Activated CD4-positive, alpha-beta T cell treated with anti-CD3 and anti-CD28 coated beads, Interleukin-2, amount 10 ng/mL, durations not matched to agents 7 days and 5 days (primary cell): Measurements from ENCODE around the gene ARID3A. TPM values are rescaled to one million over a fixed set of nuclear protein-coding genes. Genes with fewer than 3 reads are reported as not detected.

Experiments
- CTCF ChIA-PET: fragments of 350-600 bp; sonication (Branson Sonifier 250); formaldehyde crosslinking; loops from one replicate; lab custom pipeline; 2021; ENCODE audit warnings: antibody characterized with exemption; lab: Charles Lee
- POLR2A ChIA-PET: fragments of 350-600 bp; sonication (Branson Sonifier 250); formaldehyde crosslinking; loops from one replicate; lab custom pipeline; 2021; ENCODE audit warnings: antibody characterized with exemption; lab: Charles Lee
- DNase-seq: peaks from one replicate; pipeline ENCODE4 v3.0.0-alpha.2; 2020
- H3K27ac Mint-ChIP-seq: one replicate; pipeline ENCODE4 v1.8.0; 2021; ENCODE audit warnings: mild to moderate bottlenecking, moderate library complexity, mixed read lengths
- H3K27me3 Mint-ChIP-seq: one replicate; pipeline ENCODE4 v1.8.0; 2021; ENCODE audit warnings: mixed read lengths
- H3K36me3 Mint-ChIP-seq: one replicate; pipeline ENCODE4 v1.8.0; 2021; ENCODE audit warnings: low read depth, mixed read lengths
- H3K4me1 Mint-ChIP-seq: one replicate; pipeline ENCODE4 v1.8.0; 2021; ENCODE audit warnings: mixed read lengths
- H3K4me3 Mint-ChIP-seq: one replicate; pipeline ENCODE4 v1.8.0; 2021; ENCODE audit warnings: mild to moderate bottlenecking, moderate library complexity, mixed read lengths
- H3K9me3 Mint-ChIP-seq: one replicate; pipeline ENCODE4 v1.8.0; 2021; ENCODE audit warnings: mixed read lengths
- total RNA-seq, 2 experiments: library from RNA; stranded (reverse); gene quantifications; one replicate each; pipeline ENCODE4 v1.2.3, GENCODE V29; 2021

ARID3A gene
- total RNA-seq, 2 experiments from 2014 or later: 25.8 to 28.4 TPM

DNA sequence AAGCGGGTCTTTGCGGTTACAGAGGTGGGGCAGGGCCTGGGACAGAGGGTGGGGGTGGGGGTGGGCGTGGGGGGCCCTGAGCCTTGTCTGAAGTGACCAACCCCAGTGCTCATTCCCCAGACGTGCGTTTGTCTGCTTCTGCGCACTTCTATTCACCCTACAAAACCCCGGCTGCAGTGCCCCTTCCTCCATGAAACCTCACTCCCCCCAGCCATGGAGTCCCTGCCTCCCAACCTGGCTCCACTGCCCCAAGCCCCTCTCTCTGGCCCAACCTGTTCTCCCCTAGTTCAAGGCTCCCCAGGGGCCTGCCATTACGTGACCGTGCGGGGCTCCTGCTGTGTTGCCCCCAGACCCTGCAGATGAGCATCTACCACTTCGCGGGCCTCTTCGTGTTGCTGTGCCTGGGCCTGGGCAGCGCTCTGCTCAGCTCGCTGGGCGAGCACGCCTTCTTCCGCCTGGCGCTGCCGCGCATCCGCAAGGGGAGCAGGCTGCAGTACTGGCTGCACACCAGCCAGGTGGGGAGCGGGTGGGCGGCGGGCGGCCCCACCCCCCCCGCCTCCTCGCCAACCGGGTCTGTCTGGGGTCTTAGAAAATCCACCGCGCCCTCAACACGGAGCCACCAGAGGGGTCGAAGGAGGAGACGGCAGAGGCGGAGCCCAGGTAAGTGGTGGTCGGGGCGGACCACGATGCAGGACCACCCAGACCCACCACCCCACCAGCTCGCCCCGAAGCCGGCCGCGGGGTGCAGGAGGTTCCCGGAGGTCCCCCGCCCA, 82.6 kb downstream of the ARID3A start:
- ChIA-PET CTCF (no interaction called here), POLR2A (no interaction called here)
- no peak overlapping the region for H3K4me3 Mint-ChIP-seq
- H3K27me3 Mint-ChIP-seq: no peaks in the 10 kb centered on the region
- no peaks in the 10 kb centered on the region for H3K4me1 Mint-ChIP-seq
- H3K27ac Mint-ChIP-seq: no peak overlapping the region
- no peaks in the 10 kb centered on the region for H3K9me3 Mint-ChIP-seq
- no peak for DNase-seq
- H3K36me3 Mint-ChIP-seq: peaks cover 4% of the 10 kb centered on the region

DNA sequence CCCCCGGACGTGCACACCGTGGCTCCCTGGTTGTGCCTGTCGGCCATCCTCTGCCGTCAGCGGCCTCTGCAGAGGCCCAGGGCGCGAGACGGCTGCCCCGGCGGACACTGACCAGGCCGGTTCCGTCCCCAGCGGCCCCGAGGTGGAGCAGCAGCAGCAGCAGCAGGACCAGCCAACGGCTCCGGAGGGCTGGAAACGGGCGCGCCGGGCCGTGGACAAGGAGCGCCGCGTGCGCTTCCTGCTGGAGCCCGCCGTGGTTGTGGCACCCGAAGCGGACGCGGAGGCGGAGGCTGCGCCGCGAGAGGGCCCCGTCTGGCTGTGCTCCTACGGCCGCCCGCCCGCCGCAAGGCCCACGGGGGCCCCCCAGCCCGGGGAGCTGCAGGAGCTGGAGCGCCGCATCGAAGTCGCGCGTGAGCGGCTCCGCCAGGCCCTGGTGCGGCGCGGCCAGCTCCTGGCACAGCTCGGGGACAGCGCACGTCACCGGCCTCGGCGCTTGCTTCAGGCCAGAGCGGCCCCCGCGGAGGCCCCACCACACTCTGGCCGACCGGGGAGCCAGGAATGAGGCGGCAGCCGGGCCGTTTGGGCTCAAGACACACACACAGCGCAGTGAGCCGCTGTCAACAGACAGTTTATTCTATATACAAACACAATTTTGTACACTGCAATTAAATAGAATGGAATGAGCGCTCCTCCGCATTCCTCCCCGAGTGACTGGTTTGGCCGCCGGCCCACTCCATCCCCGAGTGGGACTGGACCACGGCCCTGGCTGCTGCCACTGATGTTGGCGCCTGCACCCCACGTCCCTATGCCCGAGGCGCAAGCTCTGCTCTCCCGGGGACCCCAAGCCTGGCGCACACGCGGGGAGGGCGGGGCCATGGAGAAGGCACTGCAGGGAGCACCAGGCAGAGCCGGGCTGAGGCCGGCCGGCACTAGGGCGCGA, 83.5 kb downstream of the ARID3A start:
- H3K36me3 Mint-ChIP-seq: peaks cover 4% of the 10 kb centered on the region
- H3K4me1 Mint-ChIP-seq: no peaks in the 10 kb centered on the region
- H3K27ac Mint-ChIP-seq: no peak overlapping the region
- ChIA-PET POLR2A (no interaction called here), CTCF (no interaction called here)
- H3K27me3 Mint-ChIP-seq: no peaks in the 10 kb centered on the region
- no peaks in the 10 kb centered on the region for H3K9me3 Mint-ChIP-seq
- H3K4me3 Mint-ChIP-seq: no peak overlapping the region
- no peak for DNase-seq

DNA sequence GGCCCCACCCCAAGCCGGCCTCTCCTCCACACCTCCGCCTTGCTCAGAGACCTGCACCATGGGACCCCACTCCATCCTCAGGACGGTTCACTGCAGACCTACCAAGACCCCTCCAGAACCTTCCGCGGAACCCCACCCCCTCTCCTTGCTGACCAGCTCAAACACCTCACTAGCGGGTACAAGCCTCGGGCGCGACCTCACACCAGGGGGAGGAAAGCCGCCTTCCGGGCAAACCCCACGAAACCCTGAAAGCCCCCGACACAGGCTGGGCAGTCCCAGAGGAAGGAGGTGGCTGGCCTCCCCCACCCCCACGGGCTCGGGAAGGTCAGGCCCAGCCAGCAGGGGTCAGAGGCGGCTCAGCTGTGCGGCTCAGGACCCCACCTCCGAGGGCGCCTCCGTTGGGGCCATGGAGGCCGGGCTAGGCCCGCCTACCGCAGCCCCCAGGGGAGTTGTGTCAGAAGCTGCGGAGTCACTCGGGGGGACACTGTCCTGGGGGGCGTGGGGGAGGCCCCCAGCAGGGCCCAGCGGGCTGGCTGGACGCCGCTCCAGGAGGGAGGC, 84.2 kb downstream of the ARID3A start:
- no peaks in the 10 kb centered on the region for H3K9me3 Mint-ChIP-seq
- H3K27me3 Mint-ChIP-seq: no peaks in the 10 kb centered on the region
- H3K27ac Mint-ChIP-seq: no peak overlapping the region
- CTCF ChIA-PET: no interaction called here
- DNase-seq: no peak
- H3K4me1 Mint-ChIP-seq: no peaks in the 10 kb centered on the region
- H3K4me3 Mint-ChIP-seq: no peak overlapping the region
- POLR2A ChIA-PET: interaction anchor here (0.6 kb wide), 1 partner anchor 630 kb away, joined by 3 read pairs; no protein-coding TSS in a partner anchor
- H3K36me3 Mint-ChIP-seq: peaks cover 4% of the 10 kb centered on the region

DNA sequence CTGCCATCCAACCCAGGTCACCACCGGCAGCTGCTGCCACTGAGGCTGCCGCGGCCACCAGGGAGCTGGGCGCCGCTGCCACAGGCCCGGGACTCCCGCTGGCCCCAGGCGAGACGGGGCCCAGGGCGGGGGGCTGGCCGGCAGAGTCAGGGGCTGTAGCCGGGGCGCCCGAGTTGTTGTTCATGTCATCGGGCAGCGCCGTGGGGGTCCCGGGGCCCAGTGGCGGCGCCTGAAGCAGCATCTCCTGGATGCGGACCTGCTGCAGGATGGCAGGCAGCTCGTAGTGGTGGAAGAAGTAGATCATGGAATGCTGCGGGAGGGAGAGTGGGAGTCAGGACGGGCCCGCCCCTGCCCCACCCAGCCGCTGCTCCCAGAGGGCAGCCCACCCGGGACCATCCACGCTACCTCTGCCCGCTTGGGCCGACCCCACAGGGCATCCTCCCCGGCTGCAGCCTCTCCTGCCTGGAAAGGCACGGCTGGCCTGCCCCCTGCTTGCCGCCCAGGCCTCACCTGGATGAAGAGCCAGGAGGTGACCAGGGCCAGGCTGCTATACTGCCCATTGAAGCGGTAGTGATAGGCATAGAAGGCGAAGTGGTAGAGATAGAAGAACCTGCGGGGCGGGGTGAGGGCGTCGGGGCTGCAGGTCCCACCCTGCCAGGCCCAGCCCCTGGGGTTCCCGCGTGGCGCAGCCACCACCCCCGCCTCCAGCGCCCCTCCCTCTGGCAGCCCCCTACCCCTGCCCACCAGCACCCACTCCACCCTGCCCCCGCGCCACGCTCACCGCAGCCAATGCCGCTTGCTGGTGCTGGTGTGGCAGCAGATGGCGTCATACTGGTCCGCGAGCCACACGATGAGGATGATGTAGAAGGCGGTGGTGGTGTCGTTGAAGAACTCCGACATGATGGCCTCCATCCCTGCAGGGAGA, 85.0 kb downstream of the ARID3A start:
- Mint-ChIP-seq H3K27ac (no peak overlapping the region), H3K9me3 (no peaks in the 10 kb centered on the region), H3K4me1 (no peaks in the 10 kb centered on the region), H3K4me3 (no peak overlapping the region), H3K36me3 (peaks cover 4% of the 10 kb centered on the region), H3K27me3 (no peaks in the 10 kb centered on the region)
- ChIA-PET CTCF (no interaction called here), POLR2A (interaction anchor here (0.6 kb wide), 1 partner anchor 630 kb away, joined by 3 read pairs; no protein-coding TSS in a partner anchor)
- no peak for DNase-seq

DNA sequence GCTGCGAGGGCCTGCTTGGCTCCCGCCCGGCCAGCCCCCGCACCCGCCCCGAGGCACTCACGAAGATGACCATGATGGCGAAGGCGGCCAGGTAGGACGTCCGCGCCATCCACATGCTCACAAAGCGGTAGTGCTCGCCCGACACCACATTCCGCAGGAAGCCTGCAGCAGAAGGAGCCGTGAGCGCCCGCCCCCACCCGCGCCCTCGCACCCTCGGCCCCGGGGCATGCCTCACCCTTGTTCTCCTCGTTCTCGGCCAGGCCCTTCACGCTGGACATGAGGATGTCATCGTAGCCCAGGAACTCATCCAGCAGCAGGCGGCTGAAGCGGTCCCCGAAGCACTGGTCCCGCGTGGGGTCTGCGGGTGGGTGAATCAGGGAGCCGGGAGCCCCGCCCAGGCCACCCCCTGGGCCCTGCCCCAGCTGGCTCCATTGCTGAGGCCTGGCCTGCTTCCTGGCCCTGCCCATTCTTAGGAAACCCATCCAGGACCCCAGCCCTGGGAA, 86.0 kb downstream of the ARID3A start:
- H3K4me1 Mint-ChIP-seq: peaks cover 2% of the 10 kb centered on the region
- H3K27me3 Mint-ChIP-seq: no peaks in the 10 kb centered on the region
- no peak overlapping the region for H3K4me3 Mint-ChIP-seq
- no peak overlapping the region for H3K27ac Mint-ChIP-seq
- no peaks in the 10 kb centered on the region for H3K9me3 Mint-ChIP-seq
- ChIA-PET POLR2A (no interaction called here), CTCF (no interaction called here)
- peaks cover 6% of the 10 kb centered on the region for H3K36me3 Mint-ChIP-seq
- no peak for DNase-seq

DNA sequence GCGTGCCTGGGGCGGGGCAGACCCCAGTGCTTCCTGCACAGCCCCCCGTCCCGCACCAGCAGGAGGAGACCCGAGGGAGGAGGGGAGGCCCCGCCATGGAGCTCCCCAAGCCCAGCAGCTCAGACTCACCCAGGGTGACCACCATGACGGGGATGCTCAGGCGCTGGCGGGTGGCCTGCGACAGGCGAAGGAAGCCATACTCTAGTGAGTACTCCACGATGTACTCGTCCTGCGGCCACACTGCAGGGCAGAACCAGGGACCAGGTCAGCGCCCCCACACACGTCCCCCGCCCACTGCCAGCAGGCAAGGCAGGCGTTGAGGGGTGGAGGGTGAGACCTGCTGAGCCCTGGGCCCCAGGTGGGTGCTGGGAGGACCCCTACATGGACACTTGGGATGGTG, 86.5 kb downstream of the ARID3A start:
- DNase-seq: no peak
- H3K4me1 Mint-ChIP-seq: peaks cover 6% of the 10 kb centered on the region
- ChIA-PET POLR2A (no interaction called here), CTCF (no interaction called here)
- H3K4me3 Mint-ChIP-seq: no peak overlapping the region
- no peaks in the 10 kb centered on the region for H3K27me3 Mint-ChIP-seq
- peaks cover 7% of the 10 kb centered on the region for H3K36me3 Mint-ChIP-seq
- H3K27ac Mint-ChIP-seq: no peak overlapping the region
- no peaks in the 10 kb centered on the region for H3K9me3 Mint-ChIP-seq

DNA sequence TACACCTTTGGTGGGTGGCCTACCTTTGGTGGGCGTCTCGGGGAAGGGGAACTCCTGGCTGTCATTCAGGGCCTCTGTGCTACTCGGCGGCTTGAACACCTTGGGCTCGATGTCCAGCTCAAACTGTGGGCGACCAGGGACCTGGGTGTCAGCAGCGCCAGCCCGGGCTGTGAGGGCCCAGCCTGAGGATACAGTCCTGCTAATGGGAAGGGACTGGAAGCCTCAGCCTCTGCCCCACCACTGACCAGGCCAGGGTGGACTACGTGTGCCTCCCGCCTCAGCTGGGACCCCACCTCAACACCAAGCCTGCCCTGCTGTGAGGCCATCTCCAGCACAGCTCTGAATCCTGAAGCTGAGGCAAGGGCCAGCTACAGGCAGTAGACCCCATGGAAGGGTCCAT, 87.4 kb downstream of the ARID3A start:
- no peak overlapping the region for H3K27ac Mint-ChIP-seq
- ChIA-PET CTCF (no interaction called here), POLR2A (no interaction called here)
- H3K36me3 Mint-ChIP-seq: peaks cover 7% of the 10 kb centered on the region
- no peaks in the 10 kb centered on the region for H3K27me3 Mint-ChIP-seq
- DNase-seq: no peak
- H3K4me3 Mint-ChIP-seq: no peak overlapping the region
- H3K9me3 Mint-ChIP-seq: no peaks in the 10 kb centered on the region
- H3K4me1 Mint-ChIP-seq: peaks cover 15% of the 10 kb centered on the region

DNA sequence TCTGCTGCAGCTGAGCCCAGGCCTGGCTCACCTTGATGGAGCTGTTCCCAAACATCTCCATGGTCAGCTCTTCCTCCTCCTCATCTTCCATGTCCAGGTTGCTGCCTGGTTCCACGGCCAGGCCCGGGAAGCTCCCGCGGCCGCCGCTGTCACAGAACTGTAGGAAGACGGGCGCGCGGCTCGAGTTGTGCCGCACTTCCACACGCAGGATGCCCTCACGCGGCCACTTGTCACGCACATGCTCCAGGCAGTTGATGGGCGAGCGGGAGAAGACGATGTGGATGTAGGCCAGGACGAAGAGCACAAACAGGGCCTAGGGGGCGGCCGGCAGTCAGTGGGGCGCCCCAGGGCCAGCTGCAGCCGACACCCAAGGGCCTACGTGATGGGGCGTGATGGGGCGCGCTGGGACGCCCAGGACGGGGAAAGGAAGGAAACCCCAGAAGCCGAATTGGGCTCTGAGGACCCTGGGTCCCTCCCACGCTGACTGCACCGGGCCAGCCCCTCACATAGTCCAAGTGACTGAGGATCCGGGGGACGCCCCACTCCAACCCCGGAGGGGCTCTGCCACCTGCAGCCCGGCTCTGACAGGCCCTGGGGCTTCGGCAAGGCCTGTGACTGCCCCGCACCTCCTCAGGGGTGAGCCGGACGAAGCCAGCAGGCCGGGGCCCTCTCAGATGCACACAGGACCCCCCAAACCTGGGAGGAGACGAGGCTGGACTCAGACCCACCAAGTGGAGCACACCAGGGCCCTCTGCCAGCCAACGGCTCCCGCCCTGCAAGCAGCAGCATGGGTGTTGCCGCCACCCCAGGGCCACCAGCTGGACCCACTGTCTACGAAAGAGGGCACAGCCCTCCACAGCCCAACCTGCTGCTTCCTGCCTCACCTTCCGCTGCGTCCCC, 88.6 kb downstream of the ARID3A start:
- CTCF ChIA-PET: interaction anchor here (0.9 kb wide), 1 partner anchor 92 kb away, joined by 5 read pairs; no protein-coding TSS in a partner anchor
- POLR2A ChIA-PET: no interaction called here

DNA sequence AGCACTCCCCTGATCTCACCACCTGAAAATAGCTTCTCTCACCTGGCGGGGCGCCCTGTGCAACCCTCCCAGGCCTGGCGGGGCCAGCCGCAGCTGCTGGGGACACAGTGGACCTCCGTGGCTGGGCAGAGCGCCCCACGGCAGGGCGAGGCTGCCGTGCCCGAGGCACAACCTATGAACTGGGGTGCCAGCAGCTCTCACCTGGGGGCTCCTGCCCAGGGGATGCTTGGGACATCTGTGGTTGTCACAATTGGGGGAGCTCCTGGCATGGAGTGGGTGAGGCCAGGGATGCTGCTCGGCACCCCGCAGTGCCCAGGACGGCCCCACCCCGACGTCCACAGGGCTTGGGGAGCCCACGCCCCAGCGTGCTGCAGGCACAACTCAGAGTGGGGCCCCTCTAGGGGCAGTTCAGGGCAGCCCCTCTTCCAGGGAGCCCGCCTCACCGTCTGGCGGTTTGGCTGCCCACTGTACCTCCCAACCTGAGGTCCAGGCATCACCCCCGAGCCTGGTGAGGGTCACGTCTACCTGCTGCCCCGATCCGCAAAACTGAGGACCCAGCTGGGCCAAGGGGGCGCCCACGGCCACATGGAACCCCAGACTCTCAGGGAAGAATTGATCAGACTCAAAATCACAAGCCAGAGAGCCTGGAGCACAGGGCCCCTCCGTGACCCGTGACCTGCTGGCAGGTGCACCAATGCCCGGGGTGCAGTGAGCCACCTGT, 89.4 kb downstream of the ARID3A start:
- Mint-ChIP-seq H3K4me3 (no peak overlapping the region), H3K4me1 (peaks cover 25% of the 10 kb centered on the region), H3K27ac (no peak overlapping the region), H3K9me3 (no peaks in the 10 kb centered on the region), H3K36me3 (peaks cover 4% of the 10 kb centered on the region), H3K27me3 (no peaks in the 10 kb centered on the region)
- POLR2A ChIA-PET: no interaction called here
- DNase-seq: no peak
- CTCF ChIA-PET: interaction anchor here (0.9 kb wide), 1 partner anchor 93 kb away, joined by 5 read pairs; no protein-coding TSS in a partner anchor

More for the DNA sequence above, 88.6 kb downstream of the ARID3A start:
- Mint-ChIP-seq H3K27me3 (no peaks in the 10 kb centered on the region), H3K9me3 (no peaks in the 10 kb centered on the region), H3K27ac (no peak overlapping the region), H3K4me3 (no peak overlapping the region), H3K36me3 (peaks cover 6% of the 10 kb centered on the region), H3K4me1 (peaks cover 25% of the 10 kb centered on the region)
- no peak for DNase-seq

DNA sequence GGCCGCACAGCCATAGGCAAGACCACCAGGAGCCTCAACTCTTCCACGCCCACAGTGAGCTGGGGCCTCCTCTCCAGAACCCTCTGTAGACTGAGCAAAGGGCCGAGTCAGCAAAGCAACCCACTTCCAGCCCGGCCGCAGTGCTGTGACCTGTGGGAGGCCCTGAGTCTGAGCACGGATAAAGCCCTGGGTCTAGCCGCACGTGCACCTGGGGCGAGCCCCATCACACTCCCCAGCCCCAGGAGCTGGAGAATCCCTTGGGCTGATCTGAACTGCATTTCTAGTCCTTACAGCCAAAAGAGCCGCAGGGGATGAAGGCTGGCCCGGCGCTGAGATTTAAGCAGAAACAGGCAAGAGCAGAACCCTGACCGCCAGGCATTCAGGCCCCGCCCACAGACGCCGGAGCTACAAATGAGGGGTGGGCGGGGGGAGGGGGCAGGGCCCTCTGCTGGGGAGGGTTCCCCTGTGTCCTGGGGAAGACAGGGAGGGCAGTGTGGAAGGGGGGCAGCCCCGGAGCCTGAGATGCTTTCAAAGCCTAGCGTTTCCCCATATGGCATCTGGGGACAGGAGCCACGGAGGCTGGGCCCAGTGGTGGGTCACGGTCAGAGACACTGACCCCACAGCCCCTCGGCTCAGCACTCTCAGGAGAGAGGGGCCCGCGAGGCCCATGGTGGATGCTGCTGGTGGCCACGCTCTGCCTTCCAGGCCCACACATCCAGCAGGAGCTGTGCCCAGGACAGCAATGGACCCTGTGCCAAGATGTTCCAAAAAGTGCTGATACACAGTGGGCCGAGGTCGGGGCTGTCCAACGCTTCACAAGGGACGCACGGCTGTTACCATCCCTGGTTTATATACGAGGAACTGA, 90.2 kb downstream of the ARID3A start:
- POLR2A ChIA-PET: no interaction called here
- DNase-seq: no peak
- H3K4me1 Mint-ChIP-seq: peaks cover 25% of the 10 kb centered on the region
- CTCF ChIA-PET: interaction anchor here (1.1 to 1.3 kb wide), 2 partner anchors 52 to 228 kb away, joined by 4 read pairs; no protein-coding TSS in a partner anchor
- H3K27me3 Mint-ChIP-seq: no peaks in the 10 kb centered on the region
- no peak overlapping the region for H3K4me3 Mint-ChIP-seq
- no peak overlapping the region for H3K27ac Mint-ChIP-seq
- no peaks in the 10 kb centered on the region for H3K9me3 Mint-ChIP-seq
- peaks cover 4% of the 10 kb centered on the region for H3K36me3 Mint-ChIP-seq
